Right ventricle myocardium inferior (tissue), 1 donor: ENCODE results near the gene KCTD10. TPM values are rescaled to one million over a fixed set of nuclear protein-coding genes. Genes with fewer than 3 reads are reported as not detected.
"Not testable (repeated sequence)": the region's sequence is repeated elsewhere in the genome, so short reads cannot be mapped to it uniquely, and the experiment has no call there.

ENCODE experiments used
- ATAC-seq: fragments of 200-7000 bp; cut with Tn5 transposase; one replicate; pipeline ENCODE4 v1.9.1; 2020; ENCODE audit warnings: mild to moderate bottlenecking, moderate library complexity
- DNase-seq: peaks from one replicate; pipeline ENCODE4 v3.0.0; 2021; ENCODE audit errors: missing footprints
- intact Hi-C: fragments of 100-400 bp; cut with DNase I; formaldehyde crosslinking; loops from one replicate; pipeline ENCODE4 v1.11.0; 2022
- total RNA-seq: library from RNA; stranded (reverse); fragmentation: NEBNext Ultra II Directional; extraction: Animal tissue kit (Norgen Biotek cat#: 25700); gene quantifications from one replicate; pipeline ENCODE4 v1.2.1, GENCODE V29; 2021
- donor health status: DM: no; HTN: yes; CAD: no; lungs with severe emphysema.

KCTD10 gene
- total RNA-seq, 1 donor from 2014 or later, result 32.2 TPM

DNA sequence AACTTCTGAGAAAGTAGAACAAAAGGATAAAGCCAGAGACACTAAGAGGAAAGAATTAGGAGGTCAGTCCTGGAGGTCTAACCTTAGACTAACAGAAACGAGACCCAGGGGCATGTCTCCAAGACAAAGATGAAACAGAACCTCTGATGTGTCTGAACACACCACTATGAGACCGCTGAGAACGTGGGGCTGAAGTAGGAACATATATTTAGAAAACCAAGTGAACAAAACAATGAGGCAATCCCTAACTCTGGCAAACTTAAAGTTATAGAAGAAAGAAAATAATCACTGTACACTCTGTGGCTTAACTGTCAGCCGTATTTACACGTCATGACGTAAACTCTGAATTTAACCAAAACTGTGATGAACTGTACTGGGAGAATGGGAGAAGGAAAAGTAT is 17.9 kb downstream of the KCTD10 start:
- ATAC-seq (no peak), DNase-seq (no peak)
- intact Hi-C loops, result no loop called here

DNA sequence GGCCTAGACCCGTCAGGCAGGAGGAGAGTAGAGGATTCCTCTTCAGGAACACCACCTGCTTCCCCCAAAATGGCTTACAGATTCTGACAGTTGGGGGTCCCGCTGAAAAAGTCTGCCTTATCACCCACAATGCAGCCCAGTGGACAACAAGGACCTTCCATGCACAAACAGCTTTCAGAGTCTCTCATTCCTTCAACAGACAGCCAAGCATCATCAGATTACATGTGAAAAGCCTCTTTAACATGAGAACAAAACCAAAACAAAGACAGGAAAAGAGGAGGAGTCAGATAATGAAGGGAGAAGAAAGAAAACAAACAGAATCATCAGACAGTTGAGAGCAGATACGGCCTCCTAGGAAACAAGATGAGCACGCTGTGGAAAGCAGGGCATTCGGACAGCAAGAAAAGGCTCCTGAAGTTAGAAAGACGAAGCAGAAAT is 18.3 kb downstream of the KCTD10 start:
- no peak for ATAC-seq

DNA sequence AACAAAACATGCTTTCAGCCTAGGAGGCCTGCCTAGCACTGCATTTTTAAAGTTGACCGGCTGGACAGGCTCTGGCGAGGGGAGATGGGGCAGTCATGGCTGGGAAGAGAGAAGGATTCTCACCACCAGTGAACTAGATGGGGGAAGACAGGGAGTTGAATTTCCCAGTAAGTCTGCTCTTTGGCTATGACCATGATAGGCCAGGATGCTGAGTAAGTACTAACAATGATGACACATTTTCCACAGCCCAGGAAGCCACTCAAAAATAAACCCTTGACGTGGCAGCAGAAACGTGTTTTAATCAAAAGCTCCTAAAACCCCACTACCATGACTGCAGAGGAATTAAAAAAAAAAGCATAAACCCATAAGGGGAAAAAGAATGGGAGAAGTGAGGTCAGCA is 19.0 kb downstream of the KCTD10 start:
- intact Hi-C loops, result no loop called here
- no peak for ATAC-seq
- no peak for DNase-seq

More for the DNA sequence above, 18.3 kb downstream of the KCTD10 start:
- intact Hi-C loops, result no loop called here
- no peak for DNase-seq

DNA sequence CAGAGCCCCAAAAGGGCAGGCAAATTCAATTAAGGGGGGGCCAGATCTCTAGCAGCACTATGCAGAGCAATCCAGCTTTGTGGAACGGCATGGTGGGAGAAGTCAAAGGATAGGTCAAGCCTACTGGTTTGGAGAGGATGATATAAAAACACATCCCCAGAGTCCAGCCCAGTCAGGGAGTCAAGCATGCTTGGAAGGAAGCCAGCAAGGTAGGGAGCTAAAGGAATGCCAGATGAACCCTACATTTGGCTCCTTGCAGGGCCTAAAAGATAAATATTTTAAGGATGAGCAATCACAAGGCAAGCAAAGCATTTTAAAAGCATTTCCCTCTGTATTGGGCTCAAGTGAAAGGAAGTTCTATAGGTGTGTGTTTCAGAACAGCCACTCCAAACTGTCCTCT is 21.4 kb downstream of the KCTD10 start:
- intact Hi-C loops, result no loop called here
- ATAC-seq, result no peak
- no peak for DNase-seq

DNA sequence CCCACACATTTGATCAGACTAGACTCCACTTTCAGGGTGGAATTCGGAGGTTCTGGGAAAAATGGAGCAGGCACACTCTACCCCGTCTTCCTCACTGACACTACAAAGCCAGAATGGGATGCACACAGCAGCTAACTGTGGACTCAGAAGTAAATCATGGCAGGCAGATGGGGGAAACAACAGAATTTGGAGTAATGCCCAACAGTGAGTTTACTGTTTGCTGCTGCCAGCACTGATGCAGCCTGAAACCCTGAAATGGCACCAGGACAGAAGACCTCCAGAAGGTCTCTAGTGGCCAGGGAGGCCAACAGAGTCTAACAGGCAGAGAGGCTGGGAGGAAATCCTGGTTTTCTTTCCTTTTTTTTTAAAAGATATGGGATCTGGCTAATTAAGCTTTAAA is 24.6 kb downstream of the KCTD10 start:
- no peak for DNase-seq
- intact Hi-C loops, result no loop called here
- ATAC-seq, result no peak

DNA sequence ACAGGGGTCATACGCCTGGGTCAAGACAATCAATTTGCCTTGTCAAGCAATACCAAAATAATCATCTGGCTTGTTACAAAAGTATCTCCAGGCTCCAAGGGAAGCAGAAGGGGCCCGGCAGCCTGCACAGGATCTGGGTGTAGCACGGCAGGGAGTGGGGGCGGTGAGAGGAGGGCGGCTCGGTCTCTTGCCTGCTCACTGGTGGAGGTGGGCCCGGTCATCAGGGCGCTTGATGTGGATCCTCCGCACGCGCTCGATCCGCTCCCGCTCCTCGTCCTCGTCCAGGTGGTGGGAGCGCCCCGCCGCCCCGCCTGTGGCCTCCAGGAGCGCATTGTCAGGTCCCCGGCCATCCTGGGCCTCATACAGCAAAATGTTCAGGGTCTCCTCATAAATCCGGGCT is 25.7 kb downstream of the KCTD10 start:
- DNase-seq (no peak), ATAC-seq (no peak)
- intact Hi-C loops, result no loop called here

DNA sequence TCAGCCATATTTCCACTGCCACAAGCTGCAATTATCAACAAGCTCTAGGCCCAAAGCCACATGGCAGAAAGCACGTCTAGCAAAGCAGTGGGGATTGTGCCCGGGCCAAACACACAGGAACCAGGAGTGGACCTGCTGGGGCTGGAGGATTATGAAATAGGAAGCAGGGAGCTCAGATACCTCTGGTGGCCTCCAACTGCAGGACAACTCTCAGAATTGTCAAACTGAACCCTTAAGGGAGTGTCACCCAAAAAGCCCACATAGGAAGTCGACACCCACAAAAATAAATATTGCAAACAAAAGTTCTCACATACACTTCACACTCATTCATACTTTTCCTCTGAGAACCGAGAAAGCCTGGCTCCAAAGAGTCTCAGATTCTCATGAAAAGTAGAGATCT is 26.1 kb downstream of the KCTD10 start:
- no peak for ATAC-seq
- intact Hi-C loops, result no loop called here

DNA sequence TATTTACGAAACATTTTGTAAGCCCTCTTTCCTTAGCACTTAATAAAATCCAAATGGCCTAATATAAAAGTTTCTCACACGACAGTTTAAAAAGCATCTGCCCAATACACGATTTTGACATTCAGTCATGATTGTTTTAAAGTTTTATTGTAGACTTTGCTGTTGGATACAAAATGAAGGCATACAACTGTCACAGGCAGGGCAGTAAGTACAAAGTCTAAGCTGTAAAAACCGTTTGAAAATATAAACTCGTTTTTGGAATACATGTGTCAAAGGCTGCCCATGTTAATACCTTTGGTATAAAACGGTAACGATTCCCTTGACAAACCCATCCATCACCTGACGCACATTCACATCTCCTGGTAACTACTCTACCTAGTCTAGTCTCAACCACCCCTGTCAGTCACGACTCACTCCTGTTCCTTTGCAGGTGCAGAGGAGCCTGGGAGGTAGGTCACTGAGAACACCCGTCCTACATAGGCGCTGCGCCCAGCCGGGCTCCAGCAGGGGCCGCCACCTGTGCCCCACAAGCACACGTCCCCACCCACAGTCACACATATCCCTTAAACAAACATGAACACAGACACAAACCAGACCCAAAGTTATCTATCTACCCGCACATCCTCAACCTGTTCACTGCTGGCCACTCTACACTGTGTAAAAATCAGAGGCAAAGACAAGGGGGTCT is 27.1 kb downstream of the KCTD10 start:
- DNase-seq (no peak), ATAC-seq (no peak)
- intact Hi-C loops, result no loop called here

More for the DNA sequence above, 26.1 kb downstream of the KCTD10 start:
- no peak for DNase-seq

DNA sequence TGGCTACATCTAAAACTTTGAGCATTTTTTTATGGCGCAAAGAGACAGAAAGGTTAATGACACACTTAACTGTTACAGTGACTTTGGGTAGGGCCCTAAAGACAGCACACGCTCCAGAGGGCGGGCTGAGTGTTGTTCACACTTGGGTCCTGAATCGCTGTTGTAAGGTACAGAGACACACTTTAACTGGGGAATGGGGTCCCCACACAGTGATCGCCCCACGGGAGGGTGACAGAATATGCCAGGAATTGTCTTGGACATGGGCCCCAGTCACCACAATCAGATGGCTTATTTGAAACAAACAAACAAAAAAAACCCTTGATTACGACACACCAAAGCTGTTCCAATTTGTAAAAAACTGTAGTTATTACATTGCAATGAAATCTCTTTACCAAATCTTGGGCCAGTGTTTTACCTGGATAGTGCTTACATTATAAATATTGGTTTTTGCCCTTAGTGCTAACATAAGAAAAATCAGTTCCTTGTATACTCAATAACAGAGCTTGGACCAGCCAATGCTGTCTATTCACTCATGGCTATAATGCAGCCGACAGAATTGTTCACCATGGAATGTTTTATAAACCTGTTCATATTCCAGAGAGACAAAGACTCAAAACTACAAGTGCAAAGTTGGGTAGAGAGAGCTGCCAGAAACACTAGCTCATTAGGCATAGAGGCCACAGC is 28.3 kb downstream of the KCTD10 start:
- intact Hi-C loops, result no loop called here
- ATAC-seq, result no peak
- no peak for DNase-seq

DNA sequence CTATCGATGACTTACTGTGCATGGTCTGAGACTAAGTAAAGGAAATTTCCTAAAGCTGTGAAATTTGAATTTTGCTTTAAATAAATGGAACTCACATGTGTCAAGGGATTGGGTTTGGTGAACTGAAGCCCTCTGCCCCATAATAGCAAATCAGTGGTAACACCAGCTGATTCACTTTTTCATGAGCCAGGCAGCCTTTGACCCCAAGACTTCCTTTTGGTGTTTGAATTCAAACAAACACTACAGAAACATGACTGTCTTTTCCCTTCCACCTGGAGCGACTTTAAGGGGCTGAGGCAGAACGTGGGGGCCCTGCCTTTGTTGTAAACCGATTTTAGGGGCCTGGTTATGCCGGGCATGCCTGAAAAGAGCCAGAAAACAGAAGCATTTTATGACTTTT is 28.8 kb downstream of the KCTD10 start:
- ATAC-seq, result no peak
- DNase-seq, result no peak
- intact Hi-C loops, result no loop called here

DNA sequence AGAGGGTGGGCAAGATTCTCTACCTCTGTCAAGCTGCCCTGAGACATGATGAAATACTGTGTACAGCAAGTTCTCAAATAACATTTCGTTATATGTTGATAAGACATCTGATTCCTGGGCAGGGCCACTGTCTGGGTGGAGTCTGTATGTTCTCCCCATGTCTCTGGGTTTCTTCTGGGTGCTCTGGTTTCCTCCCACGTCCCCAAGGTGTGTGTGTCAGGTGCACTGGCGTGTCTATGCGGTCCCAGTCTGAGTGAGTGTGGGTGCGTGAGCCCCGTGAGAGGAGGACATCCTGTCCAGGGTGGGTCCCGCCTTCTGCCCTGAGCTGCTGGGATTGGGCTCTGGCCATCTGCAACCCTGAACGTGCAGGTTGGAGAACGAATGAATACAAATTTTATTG is 29.6 kb downstream of the KCTD10 start:
- intact Hi-C loops, result no loop called here
- ATAC-seq (no peak), DNase-seq (no peak)

DNA sequence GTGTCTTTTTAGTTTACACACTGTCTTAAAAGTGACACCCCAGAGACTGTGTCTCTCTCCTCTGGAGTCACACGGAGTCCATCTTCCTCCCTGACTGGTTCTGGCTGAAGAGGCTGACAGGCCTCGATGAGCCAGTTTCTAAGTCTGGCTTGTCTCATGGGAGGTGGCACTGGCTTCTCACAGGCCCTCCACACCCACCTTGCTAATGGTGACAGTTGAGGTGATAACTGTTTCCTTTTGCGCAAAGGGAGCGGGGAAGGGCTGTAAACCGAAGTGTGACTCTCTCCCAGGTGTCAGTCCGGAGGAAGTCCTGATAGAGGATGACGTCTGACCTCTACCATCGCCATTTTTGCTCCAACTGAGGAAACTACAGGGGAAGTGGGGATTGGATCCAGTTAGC is 30.2 kb downstream of the KCTD10 start:
- ATAC-seq (peak; percentile 72), DNase-seq (no peak)
- intact Hi-C loops, result no loop called here

DNA sequence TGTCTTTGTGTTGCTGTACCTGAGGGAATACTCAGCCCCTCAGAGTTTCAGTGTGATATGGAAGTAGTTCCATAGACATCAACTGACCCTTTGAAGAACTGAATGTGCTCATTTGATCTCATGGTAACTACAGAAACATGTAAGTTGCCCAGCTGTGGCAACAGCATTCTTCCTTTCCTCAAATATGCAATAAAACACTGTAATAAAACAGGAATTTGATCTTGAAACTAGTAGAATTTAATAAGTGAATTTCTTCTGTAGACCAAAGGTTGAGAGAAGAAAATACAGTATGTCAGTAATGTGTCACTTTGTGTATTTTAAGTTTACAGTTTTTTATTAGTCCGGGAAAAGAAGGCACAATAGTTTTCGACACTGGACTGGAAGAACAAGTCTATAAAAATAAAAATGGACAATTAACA is 31.9 kb downstream of the KCTD10 start:
- DNase-seq (no peak), ATAC-seq (no peak)
- intact Hi-C loops, result no loop called here

DNA sequence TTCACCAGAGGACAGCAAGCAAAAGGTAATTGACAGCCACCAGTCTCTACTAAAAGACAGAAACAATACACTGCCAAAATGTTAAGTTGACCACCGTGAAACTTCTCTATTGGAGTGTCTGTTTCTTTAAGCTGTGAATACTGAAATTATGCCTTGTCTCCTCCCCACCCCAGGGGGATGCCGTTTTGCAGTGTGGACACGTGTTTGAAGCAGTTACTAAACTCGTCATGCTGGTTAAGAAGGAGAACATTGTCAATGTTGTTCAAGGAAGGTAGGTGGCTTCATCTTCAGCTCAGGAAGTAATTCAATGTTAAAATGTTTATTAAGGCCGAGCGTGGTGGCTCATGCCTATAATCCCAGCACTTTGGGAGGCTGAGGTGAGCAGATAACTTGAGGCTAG is 32.8 kb downstream of the KCTD10 start:
- ATAC-seq, result no peak
- intact Hi-C loops, result no loop called here
- no peak for DNase-seq

DNA sequence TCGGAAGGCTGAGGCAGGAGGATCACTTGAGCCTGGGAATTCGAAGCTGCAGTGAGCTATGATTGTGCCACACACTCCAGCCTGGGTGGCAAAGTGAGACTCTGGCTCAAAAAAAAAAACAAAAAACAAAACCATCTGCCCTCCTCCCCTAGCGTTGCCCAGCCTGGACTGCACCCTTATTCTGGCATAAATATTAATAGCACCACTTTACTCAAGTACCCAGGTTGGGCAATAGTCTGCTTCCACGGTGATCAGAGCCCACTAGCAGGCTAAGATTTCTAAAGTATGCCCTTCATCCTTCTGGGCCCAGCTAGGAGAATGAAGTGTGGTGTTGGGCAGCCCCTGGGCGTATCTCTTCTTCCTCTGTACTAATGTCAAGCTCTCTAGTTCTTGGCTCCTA is 33.3 kb downstream of the KCTD10 start:
- intact Hi-C loops, result no loop called here
- DNase-seq (peak; percentile 40), ATAC-seq (peak; percentile 76)

DNA sequence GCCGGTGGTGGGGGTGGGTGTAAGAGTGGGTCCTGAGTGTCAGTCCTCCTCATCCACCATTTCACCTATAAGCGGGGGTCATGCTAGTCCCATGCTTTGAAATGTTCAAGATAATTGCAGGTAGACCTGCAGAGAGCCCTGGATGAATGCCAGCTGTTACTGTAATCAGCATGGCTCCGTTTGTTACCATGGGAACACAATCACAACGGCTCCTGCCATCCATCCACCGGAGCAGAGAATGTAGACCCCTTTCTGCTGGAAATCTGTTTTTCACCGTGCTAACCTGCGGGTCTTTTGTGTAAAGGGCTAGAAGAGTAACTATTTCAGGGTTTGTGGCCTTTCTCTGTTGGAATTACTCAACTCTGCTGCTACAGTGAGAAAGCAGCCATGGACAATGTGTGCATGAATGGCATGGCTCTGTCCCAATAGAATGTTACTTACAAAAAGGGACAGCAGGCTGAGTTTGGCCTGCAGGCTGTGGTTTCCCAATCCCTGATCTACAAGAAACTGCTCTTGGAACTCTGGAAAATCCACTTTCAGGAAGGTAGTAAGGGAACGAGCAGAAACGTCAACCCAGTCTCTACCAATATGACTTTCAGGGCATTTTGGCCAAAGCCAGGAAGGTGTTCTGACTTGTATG is 36.1 kb downstream of the KCTD10 start:
- ATAC-seq, result no peak
- DNase-seq, result no peak

DNA sequence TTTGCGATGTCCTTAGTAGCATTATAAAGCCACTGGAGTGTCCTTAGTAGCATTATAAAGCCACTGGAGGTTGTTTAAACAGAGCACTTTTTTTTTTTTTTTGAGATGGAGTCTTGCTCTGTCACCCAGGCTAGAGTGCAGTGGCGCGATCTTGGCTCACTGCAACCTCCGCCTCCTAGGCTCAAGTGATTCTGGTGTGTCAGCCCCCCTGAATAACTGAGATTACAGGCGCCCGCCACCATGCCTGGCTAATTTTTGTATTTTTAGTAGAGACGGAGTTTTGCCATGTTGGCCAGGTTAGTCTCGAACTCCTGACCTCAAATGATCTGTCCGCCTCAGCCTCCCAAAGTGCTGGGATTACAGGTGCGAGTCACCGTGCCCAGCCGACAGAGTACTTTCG is 37.1 kb downstream of the KCTD10 start:
- DNase-seq, ATAC-seq: not testable (repeated sequence)
- intact Hi-C loops, result loop anchor here (10.0 kb wide), 1 partner anchor 155 kb away; no protein-coding TSS in a partner anchor

More for the DNA sequence above, 36.1 kb downstream of the KCTD10 start:
- intact Hi-C loops, result no loop called here

DNA sequence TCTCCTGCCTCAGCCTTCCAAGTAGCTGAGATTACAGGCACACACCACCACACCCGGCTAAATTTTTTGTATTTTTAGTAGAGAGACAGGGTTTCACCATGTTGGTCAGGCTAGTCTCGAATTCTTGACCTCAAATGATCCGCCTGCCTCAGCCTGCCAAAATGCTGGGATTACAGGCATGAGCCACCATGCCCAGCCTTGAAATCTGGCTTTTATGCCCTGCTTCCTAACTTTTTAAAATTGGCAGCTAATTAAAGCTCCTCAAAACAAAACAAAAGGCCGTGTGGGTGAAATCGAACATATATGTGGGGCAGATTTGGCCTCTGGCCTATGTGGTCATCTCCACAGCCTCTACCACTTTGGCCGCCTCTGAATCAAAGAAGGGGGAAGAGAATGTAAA is 37.9 kb downstream of the KCTD10 start:
- DNase-seq (no peak), ATAC-seq (no peak)
- intact Hi-C loops, result loop anchor here (10.0 kb wide), 1 partner anchor 156 kb away; no protein-coding TSS in a partner anchor

DNA sequence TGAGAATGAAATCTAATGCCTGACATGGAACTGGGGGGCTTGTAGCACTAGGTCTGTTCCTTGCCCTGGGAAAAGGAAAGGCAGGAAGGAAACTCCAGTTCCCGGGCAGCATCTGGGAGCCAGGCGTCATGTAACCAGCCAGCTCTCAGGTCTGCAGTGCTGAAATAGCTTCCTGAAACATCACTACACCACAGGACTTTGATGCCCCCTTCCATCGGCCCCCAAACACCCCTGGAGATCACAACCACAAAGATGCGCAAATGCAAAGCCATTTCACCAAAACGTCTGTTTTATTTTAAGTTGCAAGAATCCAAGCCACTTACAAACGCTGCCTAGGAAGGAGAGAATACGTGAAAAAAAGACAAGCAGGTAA is 40.9 kb downstream of the KCTD10 start:
- no peak for ATAC-seq
- intact Hi-C loops, result loop anchor here (10.0 kb wide), 1 partner anchor 159 kb away; no protein-coding TSS in a partner anchor
- DNase-seq, result no peak
